Body of pancreas (tissue), 4 donors: ENCODE data around the gene VEGFB.

Experiments
- POLR2A ChIP-seq, 3 donors: fragments of 450-650 bp; IDR thresholded peaks; one replicate each; pipeline ENCODE4 v1.6.1; 2016; ENCODE audit warnings: antibody characterized with exemption in 3 of 3, mild to moderate bottlenecking in 2 of 3
- TF ChIP-seq, protein P1 (sequence below), 7 experiments: fragments of 450-650 bp in 4 of 7; fragments of 200-600 bp in 3 of 7; sonication (generic) in 3 of 7; IDR thresholded peaks; one replicate each; pipeline ENCODE4 v1.5.1; 2016 to 2019; ENCODE audit warnings: antibody characterized with exemption in 7 of 7

DNA sequence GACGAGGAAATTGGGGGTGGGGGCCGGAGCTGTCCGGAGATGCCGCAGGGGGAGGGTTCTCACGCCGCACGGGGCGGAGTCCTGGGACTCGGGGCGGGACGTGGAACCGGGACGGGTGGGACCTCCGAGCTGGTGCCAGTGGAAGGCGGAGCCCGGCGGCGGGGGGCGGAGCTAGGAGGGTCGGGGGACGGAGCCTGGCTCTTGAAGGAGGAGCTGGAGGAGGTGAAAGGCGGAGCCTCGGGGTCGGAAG lies 6.8 kb downstream of the VEGFB start:
- TF ChIP-seq, protein P1, sequence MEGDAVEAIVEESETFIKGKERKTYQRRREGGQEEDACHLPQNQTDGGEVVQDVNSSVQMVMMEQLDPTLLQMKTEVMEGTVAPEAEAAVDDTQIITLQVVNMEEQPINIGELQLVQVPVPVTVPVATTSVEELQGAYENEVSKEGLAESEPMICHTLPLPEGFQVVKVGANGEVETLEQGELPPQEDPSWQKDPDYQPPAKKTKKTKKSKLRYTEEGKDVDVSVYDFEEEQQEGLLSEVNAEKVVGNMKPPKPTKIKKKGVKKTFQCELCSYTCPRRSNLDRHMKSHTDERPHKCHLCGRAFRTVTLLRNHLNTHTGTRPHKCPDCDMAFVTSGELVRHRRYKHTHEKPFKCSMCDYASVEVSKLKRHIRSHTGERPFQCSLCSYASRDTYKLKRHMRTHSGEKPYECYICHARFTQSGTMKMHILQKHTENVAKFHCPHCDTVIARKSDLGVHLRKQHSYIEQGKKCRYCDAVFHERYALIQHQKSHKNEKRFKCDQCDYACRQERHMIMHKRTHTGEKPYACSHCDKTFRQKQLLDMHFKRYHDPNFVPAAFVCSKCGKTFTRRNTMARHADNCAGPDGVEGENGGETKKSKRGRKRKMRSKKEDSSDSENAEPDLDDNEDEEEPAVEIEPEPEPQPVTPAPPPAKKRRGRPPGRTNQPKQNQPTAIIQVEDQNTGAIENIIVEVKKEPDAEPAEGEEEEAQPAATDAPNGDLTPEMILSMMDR (IDR thresholded peaks at IDR 0.05) = no peak
- TF ChIP-seq POLR2A (IDR thresholded peaks at IDR 0.05) = no peak
